ENCODE data around the gene SART1. TPM values are rescaled to one million over a fixed set of nuclear protein-coding genes. Genes with fewer than 3 reads are reported as not detected.

SART1 gene
- total RNA-seq, 1 donor = 22.4 TPM

DNA sequence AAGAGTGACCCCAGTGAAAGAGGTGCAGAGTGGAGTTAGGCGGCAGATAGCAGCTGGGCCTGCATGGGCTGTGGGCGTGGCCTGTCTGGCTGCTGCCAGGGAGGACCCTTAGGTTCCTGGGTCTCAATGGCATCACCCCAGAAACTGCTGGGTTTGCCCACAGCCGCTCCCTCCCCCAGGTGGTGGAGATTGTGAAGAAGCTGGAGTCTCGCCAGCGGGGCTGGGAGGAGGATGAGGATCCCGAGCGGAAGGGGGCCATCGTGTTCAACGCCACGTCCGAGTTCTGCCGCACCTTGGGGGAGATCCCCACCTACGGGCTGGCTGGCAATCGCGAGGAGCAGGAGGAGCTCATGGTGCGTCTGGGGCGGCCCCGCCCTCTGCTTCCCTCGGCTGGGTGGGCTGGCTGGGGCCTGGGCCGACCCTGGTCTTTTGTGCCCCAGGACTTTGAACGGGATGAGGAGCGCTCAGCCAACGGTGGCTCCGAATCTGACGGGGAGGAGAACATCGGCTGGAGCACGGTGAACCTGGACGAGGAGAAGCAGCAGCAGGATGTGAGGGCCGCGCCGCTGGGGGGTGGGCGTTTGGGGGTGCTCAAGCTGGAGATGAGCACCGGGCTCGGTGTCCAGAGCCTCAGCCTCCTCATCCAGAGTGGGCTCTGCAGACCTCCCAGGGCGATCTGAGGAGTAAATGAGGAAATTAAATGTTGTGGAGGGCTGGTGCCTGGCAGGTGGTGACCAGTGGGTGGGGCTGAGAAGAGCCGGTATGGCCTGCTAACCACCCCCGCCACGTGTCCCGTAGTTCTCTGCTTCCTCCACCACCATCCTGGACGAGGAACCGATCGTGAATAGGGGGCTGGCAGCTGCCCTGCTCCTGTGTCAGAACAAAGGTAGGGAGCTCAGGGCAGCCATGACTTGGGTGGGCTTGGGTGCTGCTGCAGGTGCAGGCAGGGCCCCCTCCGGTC is 15.0 kb downstream of the SART1 start:
- Histone ChIP-seq H3K4me3 (ENCODE audit: insufficient read depth, low read length) (no peak overlapping the region), H3K27ac (ENCODE audit: low read depth, low read length) (no peak overlapping the region), H3K27me3 (ENCODE audit: insufficient read depth, low read length) (no peaks in the 10 kb centered on the region), H3K4me2 (ENCODE audit: insufficient read depth, low read length) (no peak overlapping the region), H3K79me2 (ENCODE audit: insufficient read depth, low read length) (no peaks in the 10 kb centered on the region), H3K9me3 (ENCODE audit: low read depth, low read length) (no peaks in the 10 kb centered on the region), H2AFZ (ENCODE audit: low read length) (no peak overlapping the region), H4K20me1 (ENCODE audit: insufficient read depth, low read length) (no peaks in the 10 kb centered on the region), H3K4me1 (ENCODE audit: insufficient read depth, low read length) (no peaks in the 10 kb centered on the region), H3K36me3 (ENCODE audit: insufficient read depth, low read length) (peaks cover 64% of the 10 kb centered on the region)
- peak; percentile 61 for DNase-seq (ENCODE audit: insufficient read length, low spot score, missing footprints)
- TF ChIP-seq, protein P1, sequence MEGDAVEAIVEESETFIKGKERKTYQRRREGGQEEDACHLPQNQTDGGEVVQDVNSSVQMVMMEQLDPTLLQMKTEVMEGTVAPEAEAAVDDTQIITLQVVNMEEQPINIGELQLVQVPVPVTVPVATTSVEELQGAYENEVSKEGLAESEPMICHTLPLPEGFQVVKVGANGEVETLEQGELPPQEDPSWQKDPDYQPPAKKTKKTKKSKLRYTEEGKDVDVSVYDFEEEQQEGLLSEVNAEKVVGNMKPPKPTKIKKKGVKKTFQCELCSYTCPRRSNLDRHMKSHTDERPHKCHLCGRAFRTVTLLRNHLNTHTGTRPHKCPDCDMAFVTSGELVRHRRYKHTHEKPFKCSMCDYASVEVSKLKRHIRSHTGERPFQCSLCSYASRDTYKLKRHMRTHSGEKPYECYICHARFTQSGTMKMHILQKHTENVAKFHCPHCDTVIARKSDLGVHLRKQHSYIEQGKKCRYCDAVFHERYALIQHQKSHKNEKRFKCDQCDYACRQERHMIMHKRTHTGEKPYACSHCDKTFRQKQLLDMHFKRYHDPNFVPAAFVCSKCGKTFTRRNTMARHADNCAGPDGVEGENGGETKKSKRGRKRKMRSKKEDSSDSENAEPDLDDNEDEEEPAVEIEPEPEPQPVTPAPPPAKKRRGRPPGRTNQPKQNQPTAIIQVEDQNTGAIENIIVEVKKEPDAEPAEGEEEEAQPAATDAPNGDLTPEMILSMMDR (IDR thresholded peaks at IDR 0.05; ENCODE audit: extremely low read depth, low read depth, low read length) = no peak

DNA sequence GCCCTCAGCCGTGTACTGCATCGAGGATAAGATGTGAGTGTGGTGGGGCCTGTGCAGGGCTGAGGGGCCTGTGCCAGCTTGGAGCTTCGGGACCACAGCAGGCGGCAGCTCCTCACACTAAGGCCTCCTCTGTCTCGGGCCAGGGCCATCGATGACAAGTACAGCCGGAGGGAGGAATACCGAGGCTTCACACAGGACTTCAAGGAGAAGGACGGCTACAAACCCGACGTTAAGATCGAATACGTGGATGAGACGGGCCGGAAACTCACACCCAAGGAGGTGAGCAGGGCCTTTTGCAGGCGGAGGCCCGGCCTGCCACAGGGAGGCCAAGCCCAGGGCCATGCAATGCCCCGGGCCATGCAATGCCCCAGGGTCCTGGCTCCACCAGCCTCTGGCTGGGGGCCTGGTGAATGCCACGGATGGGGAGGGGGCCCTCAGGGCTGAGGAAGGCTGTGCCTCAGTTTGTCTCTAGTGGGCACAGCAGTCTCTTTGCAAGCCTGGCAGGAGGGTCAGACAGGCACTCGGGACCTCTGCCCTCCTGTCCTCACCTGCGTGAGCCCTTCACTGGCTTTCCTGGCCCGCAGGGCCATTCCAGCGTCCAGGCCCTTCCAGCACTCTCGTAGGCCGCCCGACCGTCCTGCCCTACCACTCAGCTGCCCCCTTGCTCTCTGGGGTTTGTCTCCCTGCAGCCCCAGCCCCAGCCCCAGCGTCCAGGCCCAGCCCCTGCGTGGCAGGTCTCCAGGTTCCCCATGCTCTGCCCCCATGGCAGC is 16.3 kb downstream of the SART1 start:
- Histone ChIP-seq H4K20me1 (ENCODE audit: insufficient read depth, low read length) (no peaks in the 10 kb centered on the region), H3K27ac (ENCODE audit: low read depth, low read length) (no peak overlapping the region), H3K36me3 (ENCODE audit: insufficient read depth, low read length) (peaks cover 53% of the 10 kb centered on the region), H3K4me3 (ENCODE audit: insufficient read depth, low read length) (no peak overlapping the region), H2AFZ (ENCODE audit: low read length) (no peak overlapping the region), H3K27me3 (ENCODE audit: insufficient read depth, low read length) (no peaks in the 10 kb centered on the region), H3K4me2 (ENCODE audit: insufficient read depth, low read length) (no peak overlapping the region), H3K79me2 (ENCODE audit: insufficient read depth, low read length) (no peaks in the 10 kb centered on the region), H3K4me1 (ENCODE audit: insufficient read depth, low read length) (no peaks in the 10 kb centered on the region), H3K9me3 (ENCODE audit: low read depth, low read length) (no peaks in the 10 kb centered on the region)
- TF ChIP-seq, protein P1 (IDR thresholded peaks at IDR 0.05; ENCODE audit: extremely low read depth, low read depth, low read length) = no peak
- DNase-seq (ENCODE audit: insufficient read length, low spot score, missing footprints) = peak; percentile 44

- Histone ChIP-seq H3K9me3 (ENCODE audit: low read depth, low read length) (no peaks in the 10 kb centered on the region), H3K36me3 (ENCODE audit: insufficient read depth, low read length) (peaks cover 46% of the 10 kb centered on the region)
- DNase-seq (ENCODE audit: insufficient read length, low spot score, missing footprints) = peak; percentile 51
These were observed 17.1 kb downstream of the SART1 start for GRCh38 chr11:65978391-65979238.

More at GRCh38 chr11:65978391-65979238, 17.1 kb downstream of the SART1 start:
- no peak overlapping the region for H3K27ac ChIP-seq (ENCODE audit: low read depth, low read length)
- no peak overlapping the region for H3K4me2 ChIP-seq (ENCODE audit: insufficient read depth, low read length)
- H2AFZ ChIP-seq (ENCODE audit: low read length) = no peak overlapping the region
- H3K79me2 ChIP-seq (ENCODE audit: insufficient read depth, low read length) = no peaks in the 10 kb centered on the region
- H3K27me3 ChIP-seq (ENCODE audit: insufficient read depth, low read length) = no peaks in the 10 kb centered on the region
- no peak overlapping the region for H3K4me3 ChIP-seq (ENCODE audit: insufficient read depth, low read length)
- TF ChIP-seq, protein P1 (IDR thresholded peaks at IDR 0.05; ENCODE audit: extremely low read depth, low read depth, low read length) = no peak
- H4K20me1 ChIP-seq (ENCODE audit: insufficient read depth, low read length) = no peaks in the 10 kb centered on the region
- H3K4me1 ChIP-seq (ENCODE audit: insufficient read depth, low read length) = no peaks in the 10 kb centered on the region
